Colonic mucosa (tissue), 4 donors: ENCODE results near the gene ABCC8. TPM values are rescaled to one million over a fixed set of nuclear protein-coding genes. Genes with fewer than 3 reads are reported as not detected.

Experiments used
- DNase-seq: peaks from one replicate; pipeline ENCODE4 v3.0.0-alpha.2; 2020
- H3K27ac ChIP-seq: fragments of 200-600 bp; one replicate; pipeline ENCODE4 v1.8.0; 2021
- H3K27me3 ChIP-seq: fragments of 200-600 bp; one replicate; pipeline ENCODE4 v1.8.0; 2021
- H3K36me3 ChIP-seq: fragments of 200-600 bp; one replicate; pipeline ENCODE4 v1.8.0; 2021
- H3K4me1 ChIP-seq: fragments of 200-600 bp; one replicate; pipeline ENCODE4 v1.8.0; 2021; ENCODE audit warnings: mild to moderate bottlenecking
- H3K4me3 ChIP-seq: fragments of 200-600 bp; one replicate; pipeline ENCODE4 v1.8.0; 2021
- H3K9ac ChIP-seq, 2 donors: one replicate each; pipeline ENCODE4 v1.7.0; 2013; ENCODE audit warnings: control low read depth in 2 of 2, low read depth in 2 of 2, low read length in 2 of 2
- H3K9me3 ChIP-seq: fragments of 200-600 bp; one replicate; pipeline ENCODE4 v1.8.0; 2021
- CTCF ChIP-seq: fragments of 200-600 bp; IDR thresholded peaks from one replicate; pipeline ENCODE4 v1.8.0; 2022; ENCODE audit warnings: antibody characterized with exemption, mild to moderate bottlenecking
- intact Hi-C: fragments of 100-400 bp; cut with DNase I; formaldehyde crosslinking; loops from one replicate; pipeline ENCODE4 v1.14.1; 2022
- total RNA-seq, 2 donors: library from RNA; stranded (reverse); fragmentation: NEBNext Ultra II Directional in 1 of 2; extraction: Animal tissue kit (Norgen Biotek cat#: 25700) in 1 of 2; gene quantifications; one replicate each; pipeline ENCODE4 v1.2.1, GENCODE V29; 2021
- donor health status: healthy.
- donor health status: DM: no; HTN: no; CAD: no.
- donor health status: DM: no; HTN: no; CAD: no.

Gene ABCC8
- total RNA-seq, 2 donors from 2014 or later = 2.1 to 4.7 TPM

DNA sequence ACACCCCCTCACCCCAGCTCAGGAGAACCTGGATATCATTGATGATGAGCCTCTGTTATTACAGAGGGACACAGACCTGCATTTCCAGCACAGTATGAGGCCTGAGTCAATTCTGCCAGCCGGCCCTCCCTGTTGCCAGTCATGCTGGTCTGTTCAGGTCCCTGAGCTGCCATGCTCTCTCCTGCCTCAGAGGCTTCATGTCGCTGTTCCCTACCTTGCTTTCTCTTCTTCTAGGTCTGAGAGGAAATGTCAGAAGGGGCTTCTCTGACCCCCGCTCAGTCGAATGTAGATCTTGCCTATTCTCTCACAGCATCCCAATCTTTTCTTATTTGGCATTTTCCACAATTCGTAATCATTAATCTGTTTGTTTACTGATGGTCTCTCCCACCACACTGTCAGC, 21.8 kb upstream of the ABCC8 start:
- Histone ChIP-seq H3K9me3 (no peaks in the 10 kb centered on the region), H3K36me3 (no peaks in the 10 kb centered on the region), H3K4me3 (no peak overlapping the region), H3K4me1 (no peaks in the 10 kb centered on the region), H3K27me3 (no peaks in the 10 kb centered on the region), H3K9ac (no peak overlapping the region), H3K27ac (no peak overlapping the region)
- intact Hi-C loops = no loop called here
- TF ChIP-seq CTCF = no peak
- no peak for DNase-seq

DNA sequence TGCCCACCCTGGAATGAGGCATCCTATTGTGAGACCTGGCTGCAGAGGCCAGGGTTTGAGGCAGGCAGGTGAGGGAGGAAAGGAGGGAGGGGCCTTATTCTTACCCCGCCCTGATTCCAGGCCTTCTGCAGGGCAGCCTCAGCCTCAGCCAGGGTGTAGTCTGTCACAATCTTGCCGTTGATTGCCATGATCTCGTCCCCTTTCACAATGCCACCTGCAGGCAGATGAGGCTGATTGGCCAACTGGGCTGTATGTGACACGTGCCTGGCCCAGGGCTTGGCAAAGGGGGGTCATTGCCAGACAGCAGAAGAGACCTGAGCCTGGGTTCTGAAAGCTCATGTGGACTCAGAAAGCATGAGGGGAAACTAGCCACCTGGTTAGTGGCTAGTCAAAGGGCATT, 21.4 kb upstream of the ABCC8 start:
- Histone ChIP-seq H3K4me1 (no peaks in the 10 kb centered on the region), H3K9ac (no peak overlapping the region), H3K27ac (no peak overlapping the region), H3K27me3 (no peaks in the 10 kb centered on the region), H3K36me3 (no peaks in the 10 kb centered on the region), H3K4me3 (no peak overlapping the region), H3K9me3 (no peaks in the 10 kb centered on the region)
- intact Hi-C loops = no loop called here
- DNase-seq = peak; percentile 42
- TF ChIP-seq CTCF = no peak

DNA sequence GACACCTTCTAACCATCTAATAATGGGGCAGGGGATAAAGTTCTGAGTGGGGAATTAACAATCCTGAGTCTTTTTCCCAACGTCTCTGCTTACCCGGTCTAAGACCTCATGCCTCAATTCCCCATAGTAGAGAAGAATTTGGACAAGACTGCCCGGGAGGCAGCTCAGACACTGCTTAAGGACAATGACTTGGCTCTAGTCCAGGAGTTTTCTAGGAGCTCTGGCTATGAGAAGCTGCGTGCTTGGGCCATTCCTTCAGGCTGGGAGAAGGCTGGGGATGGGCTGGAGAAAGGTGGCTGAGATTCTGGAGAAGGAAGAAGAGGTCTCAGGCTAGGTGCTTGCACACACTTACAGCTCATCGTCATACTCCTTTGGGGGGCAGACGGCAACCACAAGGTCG, 19.8 kb upstream of the ABCC8 start:
- no peak overlapping the region for H3K4me3 ChIP-seq
- no peak for DNase-seq
- no peaks in the 10 kb centered on the region for H3K27me3 ChIP-seq
- no peaks in the 10 kb centered on the region for H3K4me1 ChIP-seq
- no peak overlapping the region for H3K27ac ChIP-seq
- H3K9me3 ChIP-seq = no peaks in the 10 kb centered on the region
- TF ChIP-seq CTCF = no peak
- H3K36me3 ChIP-seq = no peaks in the 10 kb centered on the region
- intact Hi-C loops = no loop called here
- no peak overlapping the region for H3K9ac ChIP-seq

DNA sequence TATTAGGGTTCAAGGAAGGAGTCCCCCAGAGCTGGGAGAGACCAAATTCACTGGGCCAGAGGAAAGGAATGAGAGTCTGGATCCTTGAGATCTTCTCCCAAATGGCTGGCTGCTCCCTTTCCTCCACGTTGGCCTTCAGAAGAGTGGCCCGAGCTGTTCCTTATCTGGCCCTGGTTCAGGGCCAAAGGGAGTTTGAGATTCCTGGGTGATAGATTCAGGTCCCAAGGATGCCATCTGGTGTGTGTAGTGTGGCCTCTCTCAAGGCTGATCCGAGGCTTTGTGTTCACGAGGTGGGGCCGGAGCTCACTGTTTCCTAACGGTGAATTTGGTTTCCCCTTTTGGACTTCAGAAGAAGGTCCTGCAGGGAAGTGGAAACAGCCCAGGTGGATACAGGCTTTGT, 17.4 kb upstream of the ABCC8 start:
- Histone ChIP-seq H3K27ac (no peak overlapping the region), H3K36me3 (no peaks in the 10 kb centered on the region), H3K27me3 (no peaks in the 10 kb centered on the region), H3K4me3 (no peak overlapping the region), H3K9ac (no peak overlapping the region), H3K4me1 (no peaks in the 10 kb centered on the region), H3K9me3 (no peaks in the 10 kb centered on the region)
- TF ChIP-seq CTCF = no peak
- intact Hi-C loops = no loop called here
- no peak for DNase-seq

DNA sequence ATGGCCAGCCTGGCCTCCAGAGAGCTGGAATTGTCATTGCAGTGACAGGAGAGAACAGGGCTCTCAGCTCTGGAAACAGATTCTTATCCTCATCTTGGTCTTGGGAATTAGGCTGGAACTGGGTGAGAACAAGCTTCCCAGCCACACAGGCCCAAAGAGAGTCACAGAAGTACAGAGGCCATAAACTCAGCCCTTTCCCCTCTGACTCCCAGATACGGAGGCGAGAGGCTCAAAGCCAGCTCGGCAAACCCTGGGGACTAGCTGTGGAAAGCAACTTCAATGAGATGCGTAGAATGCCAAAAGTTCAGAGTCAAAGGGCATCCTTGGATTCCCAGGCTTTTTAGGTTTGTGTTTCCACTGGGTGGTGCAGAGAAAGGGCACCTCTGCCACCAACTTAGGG, 14.3 kb upstream of the ABCC8 start:
- no peaks in the 10 kb centered on the region for H3K4me1 ChIP-seq
- H3K27ac ChIP-seq = no peak overlapping the region
- no peaks in the 10 kb centered on the region for H3K27me3 ChIP-seq
- no peak overlapping the region for H3K9ac ChIP-seq
- no peaks in the 10 kb centered on the region for H3K9me3 ChIP-seq
- H3K4me3 ChIP-seq = no peak overlapping the region
- H3K36me3 ChIP-seq = no peaks in the 10 kb centered on the region
- no peak for TF ChIP-seq CTCF
- DNase-seq = no peak
- intact Hi-C loops = no loop called here

GRCh38 chr11:17490232-17490631, 13.6 kb upstream of the ABCC8 start:
- Histone ChIP-seq H3K27me3 (no peaks in the 10 kb centered on the region), H3K9me3 (no peaks in the 10 kb centered on the region), H3K9ac (no peak overlapping the region), H3K27ac (no peak overlapping the region), H3K36me3 (no peaks in the 10 kb centered on the region), H3K4me1 (no peaks in the 10 kb centered on the region), H3K4me3 (no peak overlapping the region)
- TF ChIP-seq CTCF = no peak
- no peak for DNase-seq
- intact Hi-C loops = no loop called here
